GM18951 (cell line): ENCODE results near the gene TSPAN9.
"Not testable (repeated sequence)": the region's sequence is repeated elsewhere in the genome, so short reads cannot be mapped to it uniquely, and the experiment has no call there.

Experiments used
- POLR2A ChIP-seq: IDR thresholded peaks from 4 replicates; pipeline ENCODE4 v1.6.1; 2011; ENCODE audit warnings: mild to moderate bottlenecking; ENCODE audit not compliant: insufficient read length, insufficient read depth; ENCODE audit errors: extremely low read depth
- in situ Hi-C: fragments of 300-500 bp; cut with MboI; formaldehyde crosslinking; loops from one replicate; pipeline ENCODE4 v1.12.0; 2022; ENCODE audit warnings: low sequenced_read_pairs, mixed read lengths, inconsistent platforms; ENCODE audit not compliant: unreplicated experiment

The TSPAN9 gene

GRCh38 chr12:3046441-3047200 is 30.6 kb upstream of the TSPAN9 start:
- no peak for TF ChIP-seq POLR2A
- in situ Hi-C loops: loop anchor here (25.0 kb wide), 1 partner anchor 184 kb away; the partner anchor contains the start of gene TEX52

- in situ Hi-C loops: loop anchor here (25.0 kb wide), 1 partner anchor 186 kb away; the partner anchor contains the start of gene TEX52
- no peak for TF ChIP-seq POLR2A
Measured at GRCh38 chr12:3047961-3048360, 29.2 kb upstream of the TSPAN9 start.

GRCh38 chr12:3048540-3048939 is 28.6 kb upstream of the TSPAN9 start:
- in situ Hi-C loops: loop anchor here (25.0 kb wide), 1 partner anchor 186 kb away; the partner anchor contains the start of gene TEX52
- TF ChIP-seq POLR2A: no peak

GRCh38 chr12:3049176-3049575 is 28.0 kb upstream of the TSPAN9 start:
- in situ Hi-C loops: loop anchor here (25.0 kb wide), 1 partner anchor 187 kb away; the partner anchor contains the start of gene TEX52
- no peak for TF ChIP-seq POLR2A

- TF ChIP-seq POLR2A: no peak
- in situ Hi-C loops: loop anchor here (25.0 kb wide), 1 partner anchor 187 kb away; the partner anchor contains the start of gene TEX52
Measured at GRCh38 chr12:3049611-3050249, 27.4 kb upstream of the TSPAN9 start.

- no peak for TF ChIP-seq POLR2A
Measured at GRCh38 chr12:3054374-3054773, 22.8 kb upstream of the TSPAN9 start.

GRCh38 chr12:3055026-3055703 is 22.0 kb upstream of the TSPAN9 start:
- in situ Hi-C loops: no loop called here

More at GRCh38 chr12:3054374-3054773, 22.8 kb upstream of the TSPAN9 start:
- in situ Hi-C loops: no loop called here

GRCh38 chr12:3055704-3056467 is 21.3 kb upstream of the TSPAN9 start:
- in situ Hi-C loops: no loop called here
- TF ChIP-seq POLR2A: no peak

More at GRCh38 chr12:3055026-3055703, 22.0 kb upstream of the TSPAN9 start:
- TF ChIP-seq POLR2A: no peak

- in situ Hi-C loops: no loop called here
Measured at GRCh38 chr12:3061059-3061458, 16.1 kb upstream of the TSPAN9 start.

GRCh38 chr12:3061501-3062215 is 15.5 kb upstream of the TSPAN9 start:
- in situ Hi-C loops: no loop called here
- TF ChIP-seq POLR2A: no peak

More at GRCh38 chr12:3061059-3061458, 16.1 kb upstream of the TSPAN9 start:
- no peak for TF ChIP-seq POLR2A

GRCh38 chr12:3065300-3065699 is 11.9 kb upstream of the TSPAN9 start:
- no peak for TF ChIP-seq POLR2A
- in situ Hi-C loops: no loop called here

- in situ Hi-C loops: not testable (repeated sequence)
Measured at GRCh38 chr12:3065846-3066245, 11.3 kb upstream of the TSPAN9 start.
